HUDEP-2 (cell line): Measurements from ENCODE around the gene PSMB4.
"Not testable (repeated sequence)": the region's sequence is repeated elsewhere in the genome, so short reads cannot be mapped to it uniquely, and the experiment has no call there.

ENCODE experiments used
- DNase-seq, 76 experiments: peaks; one replicate each; lab custom pipeline; 2025; ENCODE audit not compliant: unreplicated experiment in 76 of 76; lab: John Stamatoyannopoulos, UW

PSMB4 gene

DNA sequence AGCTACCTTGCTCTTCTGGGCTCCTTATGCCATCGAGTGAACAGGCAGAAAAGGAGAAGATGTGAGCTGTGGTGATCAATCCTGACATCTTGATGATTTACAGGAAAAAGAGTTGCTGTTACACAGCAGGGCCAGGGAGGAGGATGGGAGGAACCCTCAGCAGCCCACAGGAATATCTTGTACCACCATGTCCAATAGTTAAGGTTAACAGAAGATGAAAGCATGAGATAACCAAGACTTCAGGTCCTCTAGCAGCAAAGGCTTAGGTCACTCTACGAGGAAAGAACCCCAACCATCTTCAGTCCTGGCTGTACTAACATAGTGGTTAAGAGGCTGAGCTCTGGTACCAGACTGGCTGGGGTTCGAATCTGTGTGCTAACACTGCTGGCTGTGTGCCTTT lies 14.8 kb upstream of the PSMB4 start:
- peak in 12 of 76 experiments; percentile 7 to 39 (median 22) for DNase-seq

DNA sequence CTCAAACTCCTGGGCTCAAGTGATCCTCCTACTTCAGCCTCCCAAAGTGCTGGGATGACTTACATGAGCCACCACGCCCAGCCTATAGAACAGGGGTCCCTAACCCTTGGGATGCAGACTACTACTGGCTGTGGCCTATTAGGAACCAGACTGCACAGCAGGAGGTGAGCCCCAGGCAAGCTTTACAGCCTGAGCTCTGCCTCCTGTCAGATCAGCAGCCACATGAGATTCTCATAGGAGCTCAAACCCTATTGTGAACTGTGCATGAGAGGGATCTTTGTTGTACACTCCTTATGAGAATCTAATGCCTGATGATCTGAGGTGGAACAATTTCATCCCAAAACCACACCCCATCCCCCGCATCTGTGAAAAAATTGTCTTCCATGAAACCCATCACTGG lies 13.4 kb upstream of the PSMB4 start:
- DNase-seq, result no peak

DNA sequence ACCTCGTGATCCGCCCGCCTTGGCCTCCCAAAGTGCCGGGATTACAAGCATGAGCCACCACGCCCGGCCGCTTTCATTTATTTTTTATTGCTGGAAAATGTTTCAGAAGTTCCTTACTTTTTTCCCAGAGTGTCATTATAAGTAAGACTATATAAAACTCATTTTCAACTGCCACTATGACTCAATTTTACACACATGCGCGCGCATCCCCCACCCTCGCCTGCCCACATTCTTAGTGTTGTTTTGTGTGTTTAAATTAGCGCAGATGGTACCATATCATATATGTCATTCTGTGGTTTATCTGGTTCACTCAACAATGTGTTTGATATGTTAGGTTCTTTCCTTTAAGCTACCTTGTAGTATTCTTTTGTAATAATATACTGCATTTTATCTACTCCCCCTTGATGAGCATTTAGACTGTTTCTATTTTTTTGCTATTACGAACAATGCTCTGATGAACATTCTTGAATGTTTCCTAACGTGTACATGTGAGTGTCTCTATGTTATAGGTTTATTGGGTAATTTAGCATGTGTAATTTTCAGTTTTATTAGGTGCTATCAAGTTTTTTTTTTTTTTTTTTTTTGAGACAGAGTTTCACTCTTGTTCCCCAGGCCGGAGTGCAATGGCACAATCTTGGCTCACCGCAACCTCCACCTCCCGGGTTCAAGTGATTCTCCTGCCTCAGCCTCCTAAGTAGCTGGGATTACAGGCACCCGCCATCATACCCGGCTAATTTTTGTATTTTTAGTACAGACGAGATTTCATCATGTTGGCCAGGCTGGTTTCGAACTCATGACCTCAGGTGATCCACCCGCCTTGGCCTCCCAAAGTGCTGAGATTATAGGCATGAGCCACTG lies 8.9 kb upstream of the PSMB4 start:
- not testable (repeated sequence) for DNase-seq

DNA sequence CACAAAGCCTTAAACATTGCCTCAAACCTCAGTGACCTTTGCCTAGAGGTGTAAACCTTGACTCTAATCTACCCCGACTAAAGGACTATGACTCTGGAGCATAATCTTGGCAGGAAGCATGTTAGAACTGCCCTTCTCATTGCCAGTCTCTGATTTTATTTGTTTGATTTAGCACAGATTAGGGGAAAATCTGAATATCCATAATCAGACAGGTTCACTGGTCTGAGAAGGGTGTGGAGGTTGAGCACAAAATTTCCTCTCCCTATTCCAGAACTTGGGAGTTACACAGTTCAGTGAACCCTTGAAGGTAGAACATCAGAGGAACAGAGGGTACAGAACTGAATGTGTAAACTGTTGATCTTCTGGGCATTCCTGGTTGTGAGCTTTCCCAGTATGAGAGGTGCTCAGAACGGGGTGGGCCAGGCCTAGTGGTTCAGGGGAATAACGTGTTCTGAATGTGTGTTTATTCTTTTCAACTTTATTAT lies 8.3 kb upstream of the PSMB4 start:
- DNase-seq, result no peak

DNA sequence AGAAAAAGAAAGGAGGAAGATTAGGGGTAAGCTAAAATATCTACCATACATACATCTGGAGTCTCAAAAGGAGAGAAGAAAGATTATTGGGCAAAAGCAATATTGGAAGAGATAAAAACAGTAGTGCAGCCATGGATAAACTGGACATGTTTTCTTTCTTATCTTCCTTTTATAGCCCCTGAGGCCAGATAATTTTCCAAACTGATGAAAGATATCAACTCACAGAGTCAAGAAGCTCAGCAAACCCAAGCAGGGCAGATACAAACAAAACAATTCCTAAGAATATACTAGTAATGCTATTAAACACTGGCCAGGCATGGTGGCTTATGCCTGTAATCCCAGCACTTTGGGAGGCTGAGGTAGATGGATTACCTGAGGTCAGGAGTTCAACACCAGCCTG lies 5.8 kb upstream of the PSMB4 start:
- no peak for DNase-seq

DNA sequence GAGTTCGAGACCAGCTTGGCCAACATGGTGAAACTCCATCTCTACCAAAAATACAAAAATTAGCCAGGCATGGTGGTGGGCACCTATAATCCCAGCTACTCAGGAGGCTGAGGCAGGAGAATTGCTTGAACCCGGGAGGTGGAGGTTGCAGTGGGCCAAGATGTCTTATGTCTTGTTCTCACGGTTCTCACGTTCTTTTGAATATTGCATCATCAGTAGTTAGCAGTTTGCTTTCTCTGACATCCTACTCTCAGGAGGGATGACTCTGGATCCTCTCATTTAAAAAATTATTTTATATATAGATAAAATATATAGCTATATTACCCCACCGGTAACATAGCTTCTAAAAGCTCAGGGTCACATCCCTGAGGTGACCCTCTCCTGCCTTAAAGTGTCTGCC lies 3.1 kb upstream of the PSMB4 start:
- not testable (repeated sequence) for DNase-seq

DNA sequence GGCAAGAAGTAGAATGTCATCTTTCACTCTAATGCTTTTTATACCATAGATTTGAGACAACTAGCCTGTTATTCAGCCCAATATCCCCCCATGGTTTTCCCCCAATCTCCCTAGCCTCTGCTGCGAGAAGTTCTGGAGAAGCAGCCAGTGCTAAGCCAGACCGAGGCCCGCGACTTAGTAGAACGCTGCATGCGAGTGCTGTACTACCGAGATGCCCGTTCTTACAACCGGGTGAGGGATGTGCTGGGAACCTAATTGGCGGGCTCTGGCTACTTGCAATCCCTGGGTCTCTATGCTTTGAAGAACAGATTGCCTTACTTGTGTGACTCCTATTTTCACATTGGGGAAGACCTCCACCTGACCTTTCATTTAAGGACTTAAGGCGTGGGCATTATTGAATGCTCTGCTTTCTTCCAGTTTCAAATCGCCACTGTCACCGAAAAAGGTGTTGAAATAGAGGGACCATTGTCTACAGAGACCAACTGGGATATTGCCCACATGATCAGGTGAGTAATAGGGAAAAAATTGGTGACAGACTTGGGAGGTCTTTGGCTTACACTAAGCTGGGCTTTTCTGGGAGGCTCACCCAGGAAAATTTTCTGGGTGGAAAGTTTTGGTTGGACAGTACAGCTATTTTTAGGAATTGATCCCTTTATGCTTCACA lies 1.9 kb downstream of the PSMB4 start:
- DNase-seq, result no peak

DNA sequence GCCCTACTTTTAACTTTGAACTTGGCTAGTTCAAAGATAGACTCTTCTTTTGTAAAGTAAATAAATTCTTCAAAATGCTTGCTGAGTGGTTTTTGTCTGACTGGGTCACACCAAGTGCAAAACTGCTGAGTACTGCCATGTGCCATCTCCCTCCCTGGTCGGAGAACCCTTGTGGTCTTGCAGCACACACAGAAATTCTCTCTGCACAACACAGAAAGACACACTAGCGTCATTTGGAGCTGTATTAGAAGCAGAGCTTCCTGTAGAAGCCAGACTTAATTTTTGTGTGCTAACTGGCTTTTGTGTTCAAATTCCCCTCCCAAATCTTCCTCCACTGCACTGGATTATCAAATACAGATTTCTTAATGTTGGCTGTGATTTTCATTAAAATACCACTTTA lies 2.5 kb downstream of the PSMB4 start:
- DNase-seq, result no peak

DNA sequence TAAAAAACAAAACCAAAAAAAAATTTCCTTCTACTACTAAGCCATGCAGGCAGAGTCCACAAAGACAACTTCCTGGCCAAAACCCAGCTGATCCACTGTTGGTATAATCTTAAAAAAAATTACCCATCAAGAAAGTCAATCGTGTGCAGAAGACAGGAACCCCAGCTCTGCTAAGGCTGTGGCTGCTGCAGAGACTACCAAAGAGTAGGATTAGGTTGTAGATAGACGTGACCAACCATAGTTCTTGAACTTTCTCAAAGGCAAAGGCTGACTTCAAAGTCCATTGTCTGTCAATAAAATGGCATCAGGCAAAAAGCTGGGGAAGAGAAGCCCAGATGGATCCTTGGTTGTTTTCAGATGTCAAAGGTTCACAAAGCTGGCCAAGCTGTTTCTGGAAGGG lies 3.4 kb downstream of the PSMB4 start:
- no peak for DNase-seq

DNA sequence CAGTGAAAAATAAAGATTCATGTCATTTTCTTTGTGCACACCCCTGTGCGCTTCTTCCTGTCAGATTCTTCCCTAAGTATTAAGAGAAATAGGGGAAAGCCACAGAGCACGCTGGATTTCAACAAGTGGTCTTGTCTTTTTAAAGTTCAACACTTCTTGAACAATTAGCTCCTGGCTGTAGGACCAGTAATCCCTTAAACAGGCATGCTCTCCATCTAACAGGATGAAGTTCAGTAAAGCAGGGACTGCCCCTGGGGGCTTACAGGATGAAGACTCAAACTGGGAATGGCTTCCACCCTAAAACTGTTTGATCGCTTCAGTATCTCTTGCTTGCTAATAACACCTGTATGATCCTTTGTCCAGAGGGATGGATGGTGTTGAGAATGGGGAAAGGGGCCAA lies 4.2 kb downstream of the PSMB4 start:
- no peak for DNase-seq

DNA sequence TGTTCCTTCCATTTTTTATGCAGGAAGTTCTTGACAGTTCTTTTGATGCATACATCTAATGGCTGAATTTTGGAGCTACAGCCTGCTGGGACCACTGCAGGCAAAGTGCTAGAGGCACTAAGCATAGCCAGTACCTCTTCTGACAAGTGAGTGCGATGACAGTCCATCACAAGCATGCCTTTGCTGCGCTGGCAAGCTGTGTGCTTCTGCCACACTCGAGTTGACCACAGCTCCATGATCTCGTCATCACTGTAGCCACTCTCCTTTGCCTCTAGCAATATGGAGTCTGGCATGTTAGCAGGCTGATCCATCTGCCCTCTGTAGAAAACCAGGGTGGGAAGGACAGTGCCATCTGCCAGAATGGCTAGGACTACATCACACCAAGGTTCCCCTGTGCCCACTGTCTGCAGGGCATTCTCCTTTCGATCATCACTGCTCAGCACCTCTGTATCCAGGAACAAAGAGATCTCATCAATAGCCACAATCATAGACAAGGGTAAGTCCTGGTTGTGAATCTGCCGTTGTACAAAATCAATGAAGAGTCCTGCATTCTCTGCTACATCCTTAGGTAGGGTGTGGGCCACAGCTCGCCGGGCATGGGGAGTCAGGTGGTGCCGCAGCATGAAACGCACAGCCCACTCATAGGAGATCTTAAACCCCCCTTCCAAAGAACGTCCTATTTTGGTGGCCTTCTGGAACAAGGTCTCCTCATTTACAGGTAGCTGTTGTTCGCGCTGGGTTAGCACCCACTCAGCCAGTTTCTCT lies 6.0 kb downstream of the PSMB4 start:
- no peak for DNase-seq

DNA sequence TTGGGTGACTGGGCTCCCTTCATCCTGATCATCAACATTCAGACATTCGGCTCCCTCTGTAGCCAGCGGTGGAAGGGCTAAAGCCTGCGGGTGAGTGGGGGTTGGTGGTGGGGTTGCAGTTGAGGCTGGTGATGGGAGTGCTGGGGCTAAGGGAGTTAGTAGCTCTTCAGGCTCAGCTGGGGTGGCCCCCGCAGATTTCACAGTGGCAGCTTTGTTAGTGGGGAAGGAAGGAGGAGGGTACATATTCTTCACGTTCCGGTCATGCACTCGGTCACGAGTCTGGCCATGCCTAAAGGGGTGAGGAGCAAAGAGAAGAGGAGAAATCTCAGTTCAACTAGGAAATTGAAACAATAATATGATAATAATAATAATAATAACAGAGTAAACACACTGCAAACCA lies 6.8 kb downstream of the PSMB4 start:
- DNase-seq, result no peak

DNA sequence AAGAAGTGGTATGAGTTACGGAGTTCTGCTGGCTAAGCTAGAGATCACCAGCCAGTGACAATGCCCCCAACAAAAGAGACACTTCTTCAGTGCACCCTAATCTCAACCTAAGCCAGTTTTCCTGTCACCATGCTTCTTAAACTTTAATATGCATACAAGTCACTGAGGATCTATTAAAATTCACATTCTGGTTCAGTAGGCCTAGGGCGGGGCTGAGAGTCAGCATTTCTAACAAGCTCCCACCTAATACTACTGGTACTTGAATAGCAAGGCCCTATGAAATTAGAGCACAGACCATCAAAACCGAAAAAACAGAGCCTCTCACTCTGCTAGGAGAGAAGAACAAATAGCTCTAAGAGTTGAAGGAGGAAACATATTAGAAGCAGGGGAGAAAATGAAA lies 7.9 kb downstream of the PSMB4 start:
- no peak for DNase-seq

DNA sequence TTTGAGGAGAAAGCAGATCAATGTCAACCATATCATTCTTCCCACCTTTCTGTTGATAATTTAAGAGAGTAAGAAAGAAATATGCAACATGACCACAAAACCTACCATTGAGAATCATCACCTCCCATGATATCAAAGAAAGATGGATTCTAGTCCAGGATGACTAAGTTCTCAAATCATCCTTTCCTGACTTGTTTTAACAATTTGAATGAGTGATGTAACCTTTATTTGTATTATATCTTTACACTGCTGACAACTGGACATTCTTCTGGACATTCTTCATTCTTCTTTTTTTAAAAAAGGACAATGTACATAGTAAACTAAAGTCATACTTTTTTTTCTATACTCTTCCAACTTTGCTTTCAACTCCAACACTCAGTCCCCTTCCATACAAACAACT lies 9.5 kb downstream of the PSMB4 start:
- DNase-seq, result no peak

DNA sequence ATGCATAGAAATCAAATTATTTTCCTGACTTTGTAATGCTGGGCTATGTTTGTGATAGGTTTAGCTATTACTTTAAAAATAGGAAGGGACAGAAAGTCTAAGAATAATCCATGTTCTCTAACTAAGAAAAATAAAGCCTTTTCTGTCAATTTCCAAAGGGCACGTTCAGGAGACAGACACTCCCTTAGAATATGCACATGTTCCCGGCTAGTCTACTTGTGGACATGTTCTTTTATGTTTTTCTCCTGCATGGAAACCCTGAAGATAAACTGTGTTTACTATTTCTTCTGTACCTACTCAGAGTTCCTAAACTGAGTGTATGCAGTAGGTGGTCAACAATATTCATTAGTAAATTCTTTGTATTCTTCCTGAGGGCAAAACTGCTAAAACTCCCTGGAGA lies 12.5 kb downstream of the PSMB4 start:
- DNase-seq, result no peak

DNA sequence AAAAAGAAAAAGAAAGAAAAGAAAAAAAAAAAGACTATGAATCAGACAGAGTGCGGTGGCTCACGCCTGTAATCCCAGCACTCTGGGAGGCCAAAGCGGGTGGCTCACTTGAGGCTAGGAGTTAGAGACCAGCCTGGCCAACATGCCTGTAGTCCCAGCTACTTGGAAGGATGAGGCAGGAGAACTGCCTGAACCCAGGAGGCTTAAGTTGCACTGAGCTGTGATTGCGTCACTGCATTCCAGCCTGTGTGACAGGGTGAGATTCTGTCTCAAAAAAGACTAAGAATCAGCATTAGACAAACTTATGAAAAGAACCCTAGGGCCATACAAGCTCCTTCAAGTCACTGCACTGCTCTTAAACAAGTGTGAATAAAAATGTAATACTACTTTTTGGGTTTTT lies 16.9 kb downstream of the PSMB4 start:
- DNase-seq, result no peak

DNA sequence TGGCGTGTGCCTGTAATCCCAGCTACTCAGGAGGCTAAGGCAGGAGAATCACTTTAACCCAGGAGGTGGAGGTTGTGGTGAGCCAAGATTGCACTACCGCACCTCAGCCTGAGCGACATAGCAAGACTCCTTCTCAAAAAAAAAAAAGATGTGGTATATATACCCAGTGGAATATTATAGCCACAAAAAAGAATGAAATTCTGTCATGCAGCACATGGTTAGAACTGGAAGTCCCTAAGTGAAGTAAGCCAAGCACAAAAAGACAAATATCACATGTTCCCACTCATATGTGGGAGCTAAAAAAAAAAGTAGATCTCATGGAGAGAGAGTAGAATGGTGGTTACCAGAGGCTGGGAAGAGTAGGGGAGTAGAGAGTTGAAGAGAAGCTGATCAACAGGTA lies 18.7 kb downstream of the PSMB4 start:
- DNase-seq, result no peak

DNA sequence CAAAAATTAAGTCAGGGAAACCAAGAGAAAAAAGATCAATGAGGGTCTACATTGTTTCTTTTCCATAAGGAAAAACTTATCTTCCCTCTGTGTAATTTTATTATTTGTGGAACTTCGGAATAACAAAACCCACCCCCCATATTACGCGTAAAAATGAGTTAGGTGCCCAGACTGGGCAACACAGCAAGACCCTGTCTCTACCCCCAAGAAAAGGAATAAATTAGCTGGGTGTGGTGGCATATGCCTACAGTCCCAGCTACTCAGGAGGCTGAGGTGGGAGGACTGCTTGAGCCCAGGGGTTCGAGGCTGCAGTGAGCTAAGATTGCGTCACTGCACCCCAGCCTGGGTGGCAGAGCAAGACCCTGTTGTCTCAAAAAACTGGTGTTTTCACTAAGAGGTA lies 20.4 kb downstream of the PSMB4 start:
- DNase-seq, result no peak

DNA sequence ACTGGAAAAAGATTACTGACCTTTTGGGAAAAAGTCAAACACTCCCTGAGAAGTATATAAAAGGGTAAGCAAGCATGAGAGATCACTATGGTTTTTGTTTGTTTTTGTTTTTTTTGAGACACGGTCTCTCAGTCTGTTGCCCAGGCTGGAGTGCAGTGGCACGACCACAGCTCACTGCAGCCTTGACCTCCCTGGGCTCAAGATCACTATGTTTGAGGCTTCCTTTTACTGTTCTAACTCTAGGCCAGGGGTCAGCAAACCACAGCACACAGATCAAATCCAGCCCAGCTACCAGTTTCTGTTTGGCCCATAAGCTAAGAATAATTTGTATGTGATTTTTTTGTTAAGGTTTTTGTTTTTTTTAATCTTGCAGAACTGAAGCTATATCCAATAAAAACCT lies 25.7 kb downstream of the PSMB4 start:
- DNase-seq, result no peak

DNA sequence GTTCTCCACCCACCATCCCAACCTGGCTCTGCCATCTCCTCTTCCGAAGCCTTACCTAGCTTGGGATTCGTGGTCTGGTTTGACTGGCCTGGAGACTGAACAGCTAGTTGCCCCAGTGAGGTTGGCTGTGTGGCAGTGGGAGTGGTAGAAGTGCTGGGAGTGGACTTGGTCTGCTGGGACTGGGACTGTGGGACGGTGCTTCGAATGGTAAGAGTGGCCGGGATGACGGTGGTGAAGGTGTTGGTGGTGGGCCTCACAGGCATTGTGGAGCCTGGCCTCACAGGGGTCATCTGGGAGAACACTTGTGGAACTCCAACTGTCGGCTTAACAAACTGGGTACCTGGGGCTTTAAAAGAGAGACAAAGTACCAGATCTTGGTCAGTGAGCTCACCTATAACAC lies 28.7 kb downstream of the PSMB4 start:
- DNase-seq, result no peak

DNA sequence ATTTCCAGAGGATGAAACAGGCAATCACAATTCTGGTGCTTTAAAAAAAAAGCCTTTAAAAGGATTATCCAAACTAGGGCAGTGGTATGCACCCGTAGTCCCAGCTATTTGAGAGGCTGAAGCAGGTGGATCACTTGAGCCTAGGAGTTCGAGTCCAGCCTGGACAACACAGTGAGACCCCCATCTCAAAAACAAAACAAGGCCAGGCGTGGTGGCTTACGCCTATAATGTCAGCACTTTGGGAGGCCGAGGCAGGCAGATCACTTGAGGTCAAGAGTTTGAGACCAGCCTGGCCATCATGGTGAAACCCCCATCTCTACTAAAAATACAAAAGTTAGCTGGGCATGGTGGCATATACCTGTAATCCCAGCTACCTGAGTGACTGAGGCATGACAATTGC lies 34.5 kb downstream of the PSMB4 start:
- not testable (repeated sequence) for DNase-seq
